ENCODE results near the gene TMC5.

GRCh38 chr16:19527161-19527560 is 109.5 kb downstream of the TMC5 start:
- TF ChIP-seq MXI1 (conservative IDR thresholded peaks at IDR 0.05; ENCODE audit: poor library complexity, severe bottlenecking) (no peak), EP300 (conservative IDR thresholded peaks at IDR 0.05; ENCODE audit: poor library complexity, severe bottlenecking) (no peak), CTCF (IDR thresholded peaks at IDR 0.05; ENCODE audit: poor library complexity, severe bottlenecking) (no peak), POLR2AphosphoS5 (IDR thresholded peaks at IDR 0.05) (no peak)
